ENCODE results near the gene ADIPOR1.
"Not testable (repeated sequence)": the region's sequence is repeated elsewhere in the genome, so short reads cannot be mapped to it uniquely, and the experiment has no call there.

The ADIPOR1 gene

DNA sequence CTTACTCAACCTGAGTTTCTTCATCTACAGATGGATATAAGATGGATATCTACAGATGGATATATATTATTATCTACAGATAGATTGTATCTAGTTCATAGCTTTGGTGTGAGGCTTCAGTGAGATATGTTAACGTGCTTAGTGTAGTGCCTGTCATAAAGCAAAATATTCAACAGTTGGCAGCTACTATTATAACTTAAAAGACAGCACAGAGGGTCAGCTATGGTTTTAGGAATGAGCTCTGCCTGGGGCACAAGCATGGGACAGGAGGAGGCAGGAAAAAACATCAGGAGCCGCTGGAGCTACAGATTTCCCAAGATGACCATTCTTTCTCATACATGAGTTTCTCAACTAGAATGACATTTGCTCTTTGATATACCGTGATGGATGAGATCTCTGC is 10.2 kb upstream of the ADIPOR1 start:
- DNase-seq, result peak; percentile 25

GRCh38 chr1:202967684-202968281 is 9.7 kb upstream of the ADIPOR1 start:
- peak; percentile 68 for DNase-seq

DNA sequence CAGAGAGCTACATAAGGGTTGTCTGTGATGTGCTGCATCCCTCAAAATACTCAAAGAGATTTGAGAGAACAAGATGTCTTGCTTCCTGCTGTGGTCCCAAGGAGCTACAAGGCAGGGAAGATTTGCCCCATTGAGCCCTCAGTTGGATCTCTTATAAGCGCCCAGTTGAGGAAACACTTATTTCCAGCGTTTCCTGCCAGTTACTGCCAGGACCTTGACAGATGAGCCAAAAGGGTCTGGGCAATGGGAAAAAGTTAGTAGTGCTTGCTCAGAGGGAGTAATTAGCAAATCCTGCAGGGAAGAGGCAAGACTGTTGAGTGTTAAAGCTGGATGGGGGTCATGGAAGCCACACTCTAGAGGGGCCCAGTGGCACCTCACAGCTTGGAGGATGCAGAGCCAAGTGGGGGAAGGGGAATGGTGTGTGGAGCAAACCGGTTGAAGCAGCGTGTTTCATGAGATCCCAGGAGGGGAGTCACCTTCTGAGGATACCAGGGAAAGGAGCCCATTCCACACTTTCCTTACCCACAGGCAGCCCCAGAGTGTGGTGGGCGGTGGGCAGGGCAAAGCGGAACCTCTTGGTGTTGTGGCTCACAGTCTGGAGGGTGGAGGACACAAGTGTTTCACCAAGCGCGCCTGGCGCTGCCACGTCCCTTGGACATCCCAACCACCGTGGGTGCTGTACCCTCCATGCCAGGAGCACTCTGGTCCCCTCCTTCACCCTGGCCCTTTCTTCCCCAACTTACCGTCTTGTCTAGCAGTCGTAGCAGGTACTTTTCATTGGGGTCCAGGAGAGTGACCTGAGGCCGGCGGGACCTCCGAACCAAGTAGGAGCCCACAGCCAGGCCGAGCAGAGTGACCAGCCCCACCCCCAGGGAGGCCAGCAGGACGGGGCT is 8.1 kb upstream of the ADIPOR1 start:
- DNase-seq, result peak; percentile 25

DNA sequence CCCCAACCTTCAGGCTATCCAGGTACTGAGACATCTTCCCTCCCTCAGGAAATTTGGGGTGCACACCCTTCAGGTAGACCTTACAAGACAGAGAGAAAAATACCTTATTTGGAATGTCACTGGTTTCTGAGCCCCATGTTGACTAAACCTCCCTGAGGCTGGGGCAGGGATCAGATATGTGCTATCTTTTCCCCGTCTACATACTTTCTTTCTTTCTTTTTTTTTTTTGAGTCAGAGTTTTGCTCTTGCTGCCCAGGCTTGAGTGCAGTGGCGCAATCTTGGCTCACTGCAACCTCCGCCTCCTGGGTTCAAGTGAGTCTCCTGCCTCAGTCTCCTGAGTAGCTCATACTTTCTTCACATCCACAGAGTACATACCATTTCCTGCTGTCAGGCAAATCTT is 7.3 kb upstream of the ADIPOR1 start:
- no peak for DNase-seq

- no peak for DNase-seq
These were observed 6.8 kb upstream of the ADIPOR1 start for GRCh38 chr1:202964791-202965410.

DNA sequence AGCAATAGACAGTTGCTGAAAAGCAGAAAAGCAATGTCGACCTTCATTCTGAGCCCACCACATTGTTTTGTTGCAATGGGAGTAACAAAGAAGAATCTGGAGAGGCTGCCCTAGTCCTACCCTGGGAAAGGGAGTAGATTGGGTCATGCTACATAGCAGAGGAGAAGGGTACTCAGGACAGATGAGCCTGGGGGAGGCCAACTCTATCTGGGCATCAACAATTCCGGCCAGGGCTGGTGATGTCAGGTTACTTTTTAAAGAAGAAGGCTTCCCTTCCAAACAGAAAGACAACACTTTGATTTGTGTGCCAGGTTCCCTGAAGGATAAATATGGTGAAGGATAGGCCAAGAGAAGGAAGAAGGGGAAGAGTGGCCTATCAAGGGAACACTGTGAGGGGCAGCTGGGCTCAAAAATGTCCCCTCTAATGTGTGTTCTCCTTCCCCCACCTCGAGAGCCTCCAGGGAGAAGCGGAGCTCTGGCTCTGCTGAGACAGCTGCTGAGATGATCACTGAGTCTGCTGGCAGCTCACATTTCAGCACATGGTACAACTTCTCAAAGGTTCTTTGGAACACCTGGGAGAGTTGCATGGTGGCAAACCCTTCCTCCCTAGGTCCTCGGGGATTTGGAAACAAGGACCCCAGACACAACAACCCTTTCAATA is 3.2 kb upstream of the ADIPOR1 start:
- DNase-seq, result no peak

- DNase-seq, result no peak
These were observed 1.1 kb upstream of the ADIPOR1 start for GRCh38 chr1:202959276-202959620.

GRCh38 chr1:202958544-202959275 is 598 bp upstream of the ADIPOR1 start:
- DNase-seq, result no peak

- no peak for DNase-seq
These were observed 1.1 kb downstream of the ADIPOR1 start for GRCh38 chr1:202956969-202957368.

DNA sequence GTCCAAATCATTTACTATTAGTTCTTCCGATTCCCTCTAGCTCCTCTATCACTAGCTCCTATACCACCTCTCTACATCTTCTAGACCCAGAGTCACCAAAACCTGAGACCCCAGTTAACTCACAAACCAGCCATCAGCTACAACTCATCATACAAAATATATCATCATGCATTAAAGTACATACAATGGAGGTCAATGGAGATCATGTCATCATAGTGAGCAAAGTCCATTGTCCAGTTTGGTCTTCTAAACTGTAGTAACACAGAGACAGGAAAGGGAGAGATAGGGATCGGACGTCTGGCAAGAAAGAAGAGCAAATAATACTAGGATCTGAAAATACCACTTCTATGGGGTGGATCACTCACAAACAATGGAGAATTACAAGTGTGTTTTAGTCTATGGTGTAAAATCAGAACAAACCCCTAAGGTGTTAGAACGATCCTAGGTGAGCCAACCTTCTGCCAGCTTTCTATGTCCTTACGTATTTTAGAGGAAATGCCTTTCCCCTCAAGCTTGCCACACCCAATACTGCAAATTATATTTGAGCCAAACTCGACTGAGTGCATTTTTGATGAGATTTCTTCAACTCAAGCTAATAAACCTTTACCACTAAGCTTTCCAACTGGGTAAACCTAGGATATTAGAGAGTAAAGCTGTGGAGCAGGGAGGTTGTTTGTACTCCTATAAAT is 3.9 kb downstream of the ADIPOR1 start:
- no peak for DNase-seq

DNA sequence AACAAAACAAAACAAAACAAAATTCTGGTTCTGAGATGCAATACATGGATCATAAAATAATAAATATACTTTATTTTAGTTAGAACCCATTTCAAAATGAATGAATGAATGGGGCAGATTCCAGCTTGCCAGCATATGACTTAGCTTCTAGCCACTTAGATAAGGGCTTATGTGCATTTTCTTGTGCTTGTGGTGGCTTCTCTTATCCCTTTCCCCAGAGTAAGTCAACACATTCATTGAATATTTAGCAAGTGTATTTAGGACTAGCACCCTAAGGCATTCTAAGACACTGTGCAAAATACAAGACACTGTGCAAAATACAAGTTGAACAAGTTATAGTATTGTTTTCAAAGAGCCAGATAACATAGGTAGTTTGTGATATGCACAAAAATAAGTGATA is 4.7 kb downstream of the ADIPOR1 start:
- DNase-seq, result no peak

DNA sequence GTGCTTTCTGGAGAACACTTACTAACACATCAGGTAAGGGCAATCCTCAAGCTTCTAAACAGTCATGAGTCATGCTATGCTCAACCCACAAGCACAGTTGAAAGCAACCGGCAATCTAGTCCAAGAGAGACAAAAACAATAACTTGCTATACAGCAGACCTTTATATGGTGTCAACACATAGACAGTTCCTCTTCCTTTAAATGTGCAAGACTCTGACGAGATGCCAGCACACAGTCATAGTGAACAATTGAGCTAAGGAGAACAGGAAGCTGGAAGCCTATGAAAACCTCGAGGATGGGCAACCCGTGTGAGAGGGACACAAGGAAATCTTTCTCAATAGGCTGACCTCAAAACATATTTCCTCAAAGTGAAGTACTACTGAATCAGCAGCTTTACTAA is 5.3 kb downstream of the ADIPOR1 start:
- peak; percentile 100 for DNase-seq

DNA sequence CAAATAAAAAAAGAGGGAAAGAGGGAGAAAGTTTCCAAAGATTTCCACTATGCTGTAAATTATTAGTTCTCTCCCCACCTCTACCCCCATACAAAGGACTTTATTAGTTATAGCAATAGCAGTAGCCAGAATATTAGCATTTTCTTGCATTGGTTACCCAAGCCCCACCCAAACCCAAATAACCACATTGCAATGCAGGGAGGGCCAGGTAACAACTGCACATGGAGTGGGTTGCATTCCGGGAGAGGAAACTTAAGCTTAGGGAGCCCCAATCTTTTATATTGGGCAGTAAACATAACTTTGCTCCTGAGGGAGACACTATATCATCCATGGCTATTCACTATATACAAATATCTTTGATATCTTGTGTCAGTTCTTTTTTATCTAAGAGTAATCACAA is 6.0 kb downstream of the ADIPOR1 start:
- DNase-seq, result no peak

DNA sequence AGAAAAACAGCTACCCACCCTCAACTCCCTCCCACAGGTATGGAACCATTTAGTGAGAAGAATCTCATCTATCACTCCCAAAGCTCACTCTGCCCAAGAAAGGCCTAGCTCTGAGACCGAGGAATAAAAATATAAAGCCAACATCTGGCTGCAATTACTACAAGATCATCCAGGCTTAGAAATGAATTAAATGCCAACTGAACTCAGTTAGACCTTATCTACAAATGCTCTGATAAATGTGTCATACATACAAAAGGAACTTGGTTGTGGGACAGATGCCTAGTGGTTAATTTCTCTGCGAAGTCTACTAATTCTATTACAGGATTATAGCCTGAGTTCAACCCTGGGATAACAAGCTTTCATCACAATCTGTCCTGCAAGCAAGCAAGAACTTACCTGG is 6.7 kb downstream of the ADIPOR1 start:
- no peak for DNase-seq

DNA sequence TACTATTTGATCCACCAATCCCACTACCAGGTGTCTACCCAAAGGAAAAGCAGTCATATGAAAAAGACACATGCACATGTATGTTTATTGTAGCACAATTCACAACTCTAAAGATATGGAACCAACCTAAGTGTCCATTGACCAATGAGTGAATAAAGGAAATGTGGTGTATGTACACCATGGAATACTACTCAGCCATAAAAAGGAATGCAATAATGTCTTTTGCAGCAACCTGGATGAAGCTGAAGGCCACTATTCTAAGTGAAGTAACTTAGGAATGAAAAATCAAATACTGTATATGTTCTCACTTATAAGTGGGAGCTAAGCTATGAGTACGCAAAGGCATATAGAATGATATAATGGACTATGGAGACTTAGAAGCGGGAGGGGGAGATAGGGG is 12.6 kb downstream of the ADIPOR1 start:
- DNase-seq, result no peak

GRCh38 chr1:202944438-202944921 is 13.6 kb downstream of the ADIPOR1 start:
- DNase-seq, result no peak

DNA sequence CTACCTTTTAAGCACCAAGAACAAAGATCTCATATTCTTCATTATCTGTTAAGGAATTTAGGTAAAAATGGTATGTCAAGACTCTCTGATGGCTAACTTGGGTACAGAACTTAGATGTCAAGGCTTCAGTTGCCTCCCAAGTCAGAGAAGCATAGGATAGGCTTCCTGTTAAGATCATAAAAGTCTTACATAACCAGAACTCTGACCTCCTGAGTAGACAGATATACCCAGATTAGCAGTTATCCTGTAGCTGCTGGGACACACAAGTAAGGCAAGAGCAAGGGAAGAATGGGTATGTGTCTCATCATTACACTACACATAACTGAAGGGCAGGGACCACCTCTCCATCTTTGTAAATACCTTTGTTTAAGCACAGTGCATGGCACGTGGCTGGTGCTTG is 15.7 kb downstream of the ADIPOR1 start:
- DNase-seq, result no peak

GRCh38 chr1:202941372-202941771 is 16.7 kb downstream of the ADIPOR1 start:
- DNase-seq, result no peak

GRCh38 chr1:202940561-202940960 is 17.6 kb downstream of the ADIPOR1 start:
- DNase-seq, result no peak

- DNase-seq, result no peak
These were observed 19.7 kb downstream of the ADIPOR1 start for GRCh38 chr1:202938287-202938925.

DNA sequence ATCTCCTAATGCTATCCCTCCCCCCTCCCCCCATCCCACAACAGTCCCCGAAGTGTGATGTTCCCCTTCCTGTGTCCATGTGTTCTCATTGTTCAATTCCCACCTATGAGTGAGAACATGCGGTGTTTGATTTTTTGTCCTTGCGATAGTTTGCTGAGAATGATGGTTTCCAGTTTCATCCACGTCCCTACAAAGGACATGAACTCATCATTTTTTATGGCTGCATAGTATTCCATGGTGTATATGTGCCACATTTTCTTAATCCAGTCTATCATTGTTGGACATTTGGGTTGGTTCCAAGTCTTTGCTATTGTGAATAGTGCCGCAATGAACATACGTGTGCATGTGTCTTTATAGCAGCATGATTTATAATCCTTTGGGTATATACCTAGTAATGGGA is 21.7 kb downstream of the ADIPOR1 start:
- DNase-seq, result not testable (repeated sequence)

DNA sequence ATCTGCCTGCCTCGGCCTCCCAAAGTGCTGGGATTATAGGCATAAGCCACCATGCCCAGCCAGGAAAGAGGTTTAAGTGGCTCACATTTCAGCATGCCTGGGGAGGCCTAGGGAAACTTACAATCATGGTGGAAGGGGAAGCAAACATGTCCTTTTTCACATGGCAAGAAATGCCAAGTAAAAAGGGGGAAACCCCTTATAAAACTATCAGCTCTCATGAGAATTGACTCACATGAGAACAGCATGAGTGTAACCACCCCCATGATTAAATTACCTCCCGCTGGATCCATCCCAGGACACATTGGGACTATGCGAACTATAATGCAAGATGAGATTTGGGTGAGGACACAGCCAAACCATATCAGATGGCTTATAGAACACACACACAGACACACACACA is 22.3 kb downstream of the ADIPOR1 start:
- peak; percentile 62 for DNase-seq
